RWPE2 (cell line): Measurements from ENCODE around the gene BRMS1.
A peak's percentile ranks its signal among the peaks of the same experiment; 100 is the strongest.

Experiments used
- ATAC-seq: fragments of 200-7000 bp; cut with Tn5 transposase; 3 replicates; pipeline ENCODE4 v1.9.1; 2021; ENCODE audit warnings: low read depth
- DNase-seq: peaks from one replicate; pipeline ENCODE4 v3.0.0-alpha.2; 2020; ENCODE audit warnings: low spot score
- H3K27ac ChIP-seq: fragments of 450-650 bp; 2 replicates; pipeline ENCODE4 v1.5.1; 2017; ENCODE audit warnings: mild to moderate bottlenecking; ENCODE audit not compliant: poor library complexity, severe bottlenecking
- H3K27me3 ChIP-seq: fragments of 250-450 bp; sonication (Bioruptor Pico); 2 replicates; pipeline ENCODE4 v1.5.1; 2021; ENCODE audit warnings: mild to moderate bottlenecking, moderate library complexity; ENCODE audit not compliant: insufficient read depth, poor library complexity, severe bottlenecking
- H3K36me3 ChIP-seq: fragments of 250-450 bp; sonication (Bioruptor Pico); 2 replicates; pipeline ENCODE4 v1.5.1; 2020; ENCODE audit warnings: low read depth, mild to moderate bottlenecking, moderate library complexity
- H3K4me1 ChIP-seq: fragments of 250-450 bp; sonication (Bioruptor Pico); 2 replicates; pipeline ENCODE4 v1.5.1; 2021; ENCODE audit warnings: mild to moderate bottlenecking, moderate library complexity; ENCODE audit not compliant: insufficient read depth, poor library complexity, severe bottlenecking
- H3K4me3 ChIP-seq: fragments of 250-450 bp; sonication (Bioruptor Pico); 2 replicates; pipeline ENCODE4 v1.5.1; 2021; ENCODE audit warnings: mild to moderate bottlenecking, moderate library complexity; ENCODE audit not compliant: severe bottlenecking
- H3K9me3 ChIP-seq: fragments of 250-450 bp; sonication (Bioruptor Pico); 2 replicates; pipeline ENCODE4 v1.5.1; 2021; ENCODE audit warnings: mild to moderate bottlenecking, moderate library complexity; ENCODE audit not compliant: severe bottlenecking
- CTCF ChIP-seq: fragments of 450-650 bp; IDR thresholded peaks from one replicate; pipeline ENCODE4 v1.5.1; 2017; ENCODE audit warnings: mild to moderate bottlenecking, moderate library complexity; ENCODE audit not compliant: poor library complexity, severe bottlenecking

Gene BRMS1

GRCh38 chr11:66329165-66329673, 15.7 kb downstream of the BRMS1 start:
- TF ChIP-seq CTCF: no peak
- Histone ChIP-seq H3K27me3 (no peaks in the 10 kb centered on the region), H3K4me1 (peaks cover 29% of the 10 kb centered on the region), H3K9me3 (no peaks in the 10 kb centered on the region), H3K27ac (peak overlapping the region; percentile 92), H3K4me3 (no peak overlapping the region), H3K36me3 (peaks cover 24% of the 10 kb centered on the region)
- DNase-seq: no peak
- no peak for ATAC-seq

- peak; percentile 57 for ATAC-seq
- Histone ChIP-seq H3K4me3 (no peak overlapping the region), H3K27me3 (no peaks in the 10 kb centered on the region), H3K36me3 (peaks cover 20% of the 10 kb centered on the region), H3K4me1 (peaks cover 29% of the 10 kb centered on the region), H3K27ac (peak overlapping the region; percentile 92), H3K9me3 (no peaks in the 10 kb centered on the region)
- peak; percentile 92 for TF ChIP-seq CTCF
- DNase-seq: no peak
These were observed 16.4 kb downstream of the BRMS1 start for GRCh38 chr11:66328302-66329144.

- no peaks in the 10 kb centered on the region for H3K9me3 ChIP-seq
- peak overlapping the region; percentile 92 for H3K27ac ChIP-seq
- H3K4me1 ChIP-seq: peaks cover 29% of the 10 kb centered on the region
- H3K4me3 ChIP-seq: no peak overlapping the region
- DNase-seq (no peak), ATAC-seq (peak; percentile 24)
- no peaks in the 10 kb centered on the region for H3K27me3 ChIP-seq
- TF ChIP-seq CTCF: no peak
- peaks cover 14% of the 10 kb centered on the region for H3K36me3 ChIP-seq
These were observed 16.9 kb downstream of the BRMS1 start for GRCh38 chr11:66328031-66328301.

GRCh38 chr11:66327171-66328030, 17.5 kb downstream of the BRMS1 start:
- ATAC-seq (peak; percentile 73), DNase-seq (no peak)
- no peak overlapping the region for H3K4me3 ChIP-seq
- peaks cover 9% of the 10 kb centered on the region for H3K36me3 ChIP-seq
- H3K27me3 ChIP-seq: no peaks in the 10 kb centered on the region
- no peak for TF ChIP-seq CTCF
- peak overlapping the region; percentile 92 for H3K27ac ChIP-seq
- peaks cover 29% of the 10 kb centered on the region for H3K4me1 ChIP-seq
- H3K9me3 ChIP-seq: no peaks in the 10 kb centered on the region
